BJ (cell line): Measurements from ENCODE around the gene ZNF396. TPM values are rescaled to one million over a fixed set of nuclear protein-coding genes. Genes with fewer than 3 reads are reported as not detected.
A peak's percentile ranks its signal among the peaks of the same experiment; 100 is the strongest.

Experiments
- CTCF ChIA-PET: fragments of 350-600 bp; formaldehyde crosslinking; extraction: SDS; loops from one replicate; lab custom pipeline; 2021; ENCODE audit warnings: antibody characterized with exemption, inconsistent platforms; lab: Yijun Ruan, JAX
- POLR2A ChIA-PET: fragments of 300-600 bp; sonication (Branson Sonifier 250); formaldehyde crosslinking; extraction: SDS; loops from one replicate; lab custom pipeline; 2021; ENCODE audit warnings: antibody characterized with exemption; lab: Charles Lee
- DNase-seq: peaks from one replicate; pipeline ENCODE4 v3.0.0-alpha.2; 2011; ENCODE audit warnings: low read depth
- H3K27me3 ChIP-seq: 2 replicates; pipeline ENCODE4 v1.6.0; 2011; ENCODE audit warnings: low read length; ENCODE audit not compliant: control insufficient read depth, insufficient read depth
- H3K36me3 ChIP-seq: 2 replicates; pipeline ENCODE4 v1.5.1; 2011; ENCODE audit warnings: low read length; ENCODE audit not compliant: control insufficient read depth, insufficient read depth
- H3K4me3 ChIP-seq: 2 replicates; pipeline ENCODE4 v1.5.1; 2011; ENCODE audit warnings: low read depth, mild to moderate bottlenecking, control low read depth, low read length
- polyA plus RNA-seq: library from polyadenylated mRNA; depleted of rRNA; stranded (reverse); fragments of >200 nt; gene quantifications from 2 replicates; pipeline ENCODE4 v1.2.3, GENCODE V29; 2011
- TF ChIP-seq, protein P1 (sequence below): IDR thresholded peaks from 2 replicates; pipeline ENCODE4 v1.5.1; 2011; ENCODE audit warnings: low read depth, mild to moderate bottlenecking, control low read depth, inconsistent platforms, low read length, moderate library complexity; ENCODE audit not compliant: insufficient read depth

Gene ZNF396
- polyA plus RNA-seq, 1 experiment: 0.60 TPM

DNA sequence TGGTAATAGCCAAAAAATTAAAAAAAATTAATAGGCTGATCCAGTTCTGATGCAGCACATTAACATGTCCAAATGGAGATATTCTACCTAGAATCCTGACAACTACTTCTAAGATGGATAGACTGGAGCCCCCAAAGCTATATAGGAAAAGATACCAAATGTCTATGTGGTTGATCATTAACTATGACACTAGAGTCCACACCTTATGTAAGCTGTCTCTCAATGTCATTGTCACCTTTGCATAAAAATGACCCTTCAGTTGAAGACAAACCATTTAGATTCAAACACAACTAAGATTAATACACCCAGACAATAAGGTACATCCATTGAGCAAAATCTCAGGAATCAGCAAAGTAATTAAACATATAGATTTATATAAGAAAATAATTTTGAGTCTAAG lies 14.6 kb downstream of the ZNF396 start:
- TF ChIP-seq, protein P1, sequence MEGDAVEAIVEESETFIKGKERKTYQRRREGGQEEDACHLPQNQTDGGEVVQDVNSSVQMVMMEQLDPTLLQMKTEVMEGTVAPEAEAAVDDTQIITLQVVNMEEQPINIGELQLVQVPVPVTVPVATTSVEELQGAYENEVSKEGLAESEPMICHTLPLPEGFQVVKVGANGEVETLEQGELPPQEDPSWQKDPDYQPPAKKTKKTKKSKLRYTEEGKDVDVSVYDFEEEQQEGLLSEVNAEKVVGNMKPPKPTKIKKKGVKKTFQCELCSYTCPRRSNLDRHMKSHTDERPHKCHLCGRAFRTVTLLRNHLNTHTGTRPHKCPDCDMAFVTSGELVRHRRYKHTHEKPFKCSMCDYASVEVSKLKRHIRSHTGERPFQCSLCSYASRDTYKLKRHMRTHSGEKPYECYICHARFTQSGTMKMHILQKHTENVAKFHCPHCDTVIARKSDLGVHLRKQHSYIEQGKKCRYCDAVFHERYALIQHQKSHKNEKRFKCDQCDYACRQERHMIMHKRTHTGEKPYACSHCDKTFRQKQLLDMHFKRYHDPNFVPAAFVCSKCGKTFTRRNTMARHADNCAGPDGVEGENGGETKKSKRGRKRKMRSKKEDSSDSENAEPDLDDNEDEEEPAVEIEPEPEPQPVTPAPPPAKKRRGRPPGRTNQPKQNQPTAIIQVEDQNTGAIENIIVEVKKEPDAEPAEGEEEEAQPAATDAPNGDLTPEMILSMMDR: no peak
- Histone ChIP-seq H3K36me3 (no peaks in the 10 kb centered on the region), H3K27me3 (no peaks in the 10 kb centered on the region), H3K4me3 (no peak overlapping the region)
- POLR2A ChIA-PET: no interaction called here
- CTCF ChIA-PET: interaction anchor here (0.6 to 1.2 kb wide), 4 partner anchors 9 to 131 kb away, joined by 3 to 5 read pairs (median 4); no protein-coding TSS in a partner anchor
- no peak for DNase-seq

DNA sequence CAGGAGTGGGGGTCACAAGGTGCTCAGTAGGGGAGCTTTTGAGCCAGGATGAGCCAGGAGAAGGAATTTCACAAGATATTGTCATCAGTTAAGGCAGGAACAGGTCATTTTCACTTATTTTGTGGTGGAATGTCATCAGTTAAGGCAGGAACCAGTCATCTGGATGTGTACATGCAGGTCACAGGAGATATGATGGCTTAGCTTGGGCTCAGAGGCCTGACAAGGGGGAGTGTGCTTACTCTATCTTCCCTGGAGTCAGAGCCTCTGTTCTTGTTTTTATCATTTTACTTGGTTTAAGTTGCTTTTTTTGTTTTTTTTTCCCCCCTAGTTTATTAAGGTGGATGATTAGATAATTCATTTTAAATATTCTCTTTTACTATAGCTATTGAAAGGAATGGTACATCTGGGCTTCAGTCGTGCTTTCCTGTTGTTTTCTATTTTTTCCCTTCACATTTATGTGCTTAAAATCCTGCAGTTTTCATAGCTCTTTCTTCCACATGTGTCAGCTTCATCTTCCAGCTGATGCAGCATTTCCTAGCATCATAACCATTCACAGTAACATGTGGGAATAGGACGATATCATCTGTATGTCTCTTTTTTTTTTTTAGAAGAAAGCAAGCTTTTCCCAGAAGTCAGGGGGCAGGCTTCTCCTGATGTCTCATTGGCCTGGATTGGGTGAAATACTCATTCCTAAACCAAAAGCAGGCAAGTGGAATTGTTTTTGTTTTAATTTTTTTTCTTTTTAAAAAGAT lies 15.4 kb downstream of the ZNF396 start:
- ChIA-PET POLR2A (no interaction called here), CTCF (interaction anchor here (1.1 to 1.2 kb wide), 2 partner anchors 8 to 130 kb away, joined by 3 to 4 read pairs; no protein-coding TSS in a partner anchor)
- TF ChIP-seq, protein P1: no peak
- DNase-seq: no peak
- H3K36me3 ChIP-seq: no peaks in the 10 kb centered on the region
- no peaks in the 10 kb centered on the region for H3K27me3 ChIP-seq
- no peak overlapping the region for H3K4me3 ChIP-seq

DNA sequence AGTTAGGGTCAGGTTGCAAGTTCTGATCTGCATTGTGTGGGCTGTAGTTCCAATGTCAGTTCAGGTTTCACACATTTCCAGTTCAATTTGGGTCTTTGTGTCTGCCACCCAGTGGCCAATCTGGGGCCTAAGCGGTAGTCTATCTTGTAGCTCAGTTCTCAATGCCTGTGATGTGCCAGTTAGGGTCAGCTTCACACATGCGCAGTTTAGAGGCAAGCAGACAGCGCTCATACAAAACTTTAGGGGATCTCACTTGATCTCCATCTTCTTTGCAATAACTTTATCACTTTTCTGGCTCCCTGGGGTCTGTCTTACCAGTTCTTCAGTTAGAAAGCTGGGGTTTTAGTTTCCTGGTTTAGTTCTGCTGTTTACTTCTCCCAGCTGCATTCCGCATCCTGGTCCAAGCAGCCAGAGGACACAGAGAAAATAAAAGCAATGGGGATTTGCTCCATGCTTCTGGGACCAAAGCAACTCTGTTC lies 22.0 kb downstream of the ZNF396 start:
- ChIA-PET POLR2A (no interaction called here), CTCF (interaction anchor here (0.8 to 2.4 kb wide), 11 partner anchors 9 to 126 kb away, joined by 3 to 17 read pairs (median 4); partner anchors contain the start of genes ZNF24 and ZNF397)
- no peaks in the 10 kb centered on the region for H3K27me3 ChIP-seq
- no peak for DNase-seq
- no peaks in the 10 kb centered on the region for H3K36me3 ChIP-seq
- no peak overlapping the region for H3K4me3 ChIP-seq
- TF ChIP-seq, protein P1: peak; percentile 87

- DNase-seq: no peak
- POLR2A ChIA-PET: interaction anchor here (1.0 kb wide), 1 partner anchor 112 kb away, joined by 5 read pairs; the partner anchor contains the start of gene ZNF397
- TF ChIP-seq, protein P1: no peak
- no peaks in the 10 kb centered on the region for H3K36me3 ChIP-seq
- CTCF ChIA-PET: no interaction called here
- no peak overlapping the region for H3K4me3 ChIP-seq
- no peaks in the 10 kb centered on the region for H3K27me3 ChIP-seq
These were observed 24.4 kb downstream of the ZNF396 start for GRCh38 chr18:35352778-35353177.

DNA sequence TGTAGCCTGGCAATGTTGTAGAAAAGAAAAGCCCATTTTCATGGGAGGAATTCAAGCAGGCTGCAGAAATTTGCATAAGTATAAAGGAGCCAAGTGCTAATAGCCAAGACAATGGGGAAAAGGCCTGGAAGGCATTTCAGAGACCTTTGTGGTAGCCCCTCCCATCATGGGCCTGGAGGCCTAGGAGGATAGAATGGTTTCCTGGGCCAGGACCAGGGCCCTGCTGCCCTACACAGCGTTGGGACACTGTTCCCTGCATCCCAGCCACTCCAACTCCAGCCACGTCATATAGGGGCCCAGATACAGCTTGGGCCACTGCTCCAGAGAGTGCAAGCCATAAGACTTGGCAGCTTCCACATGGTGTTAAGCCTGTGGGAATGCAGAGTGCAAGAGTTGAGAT lies 24.9 kb downstream of the ZNF396 start:
- ChIA-PET CTCF (interaction anchor here (1.0 kb wide), 1 partner anchor 122 kb away, joined by 3 read pairs; no protein-coding TSS in a partner anchor), POLR2A (no interaction called here)
- Histone ChIP-seq H3K36me3 (no peaks in the 10 kb centered on the region), H3K4me3 (no peak overlapping the region), H3K27me3 (no peaks in the 10 kb centered on the region)
- TF ChIP-seq, protein P1: no peak
- DNase-seq: no peak
